GM18909 (cell line): ENCODE results near the gene C12orf43.
A peak's percentile ranks its signal among the peaks of the same experiment; 100 is the strongest.
"Not testable (repeated sequence)": the region's sequence is repeated elsewhere in the genome, so short reads cannot be mapped to it uniquely, and the experiment has no call there.

Experiments used
- ATAC-seq: cut with Tn5 transposase; IDR thresholded peaks from one replicate; pipeline ENCODE4 v1.9.1; 2021; ENCODE audit warnings: mild to moderate bottlenecking; ENCODE audit not compliant: unreplicated experiment, poor library complexity

Gene C12orf43, protein sequence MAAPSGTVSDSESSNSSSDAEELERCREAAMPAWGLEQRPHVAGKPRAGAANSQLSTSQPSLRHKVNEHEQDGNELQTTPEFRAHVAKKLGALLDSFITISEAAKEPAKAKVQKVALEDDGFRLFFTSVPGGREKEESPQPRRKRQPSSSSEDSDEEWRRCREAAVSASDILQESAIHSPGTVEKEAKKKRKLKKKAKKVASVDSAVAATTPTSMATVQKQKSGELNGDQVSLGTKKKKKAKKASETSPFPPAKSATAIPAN

DNA sequence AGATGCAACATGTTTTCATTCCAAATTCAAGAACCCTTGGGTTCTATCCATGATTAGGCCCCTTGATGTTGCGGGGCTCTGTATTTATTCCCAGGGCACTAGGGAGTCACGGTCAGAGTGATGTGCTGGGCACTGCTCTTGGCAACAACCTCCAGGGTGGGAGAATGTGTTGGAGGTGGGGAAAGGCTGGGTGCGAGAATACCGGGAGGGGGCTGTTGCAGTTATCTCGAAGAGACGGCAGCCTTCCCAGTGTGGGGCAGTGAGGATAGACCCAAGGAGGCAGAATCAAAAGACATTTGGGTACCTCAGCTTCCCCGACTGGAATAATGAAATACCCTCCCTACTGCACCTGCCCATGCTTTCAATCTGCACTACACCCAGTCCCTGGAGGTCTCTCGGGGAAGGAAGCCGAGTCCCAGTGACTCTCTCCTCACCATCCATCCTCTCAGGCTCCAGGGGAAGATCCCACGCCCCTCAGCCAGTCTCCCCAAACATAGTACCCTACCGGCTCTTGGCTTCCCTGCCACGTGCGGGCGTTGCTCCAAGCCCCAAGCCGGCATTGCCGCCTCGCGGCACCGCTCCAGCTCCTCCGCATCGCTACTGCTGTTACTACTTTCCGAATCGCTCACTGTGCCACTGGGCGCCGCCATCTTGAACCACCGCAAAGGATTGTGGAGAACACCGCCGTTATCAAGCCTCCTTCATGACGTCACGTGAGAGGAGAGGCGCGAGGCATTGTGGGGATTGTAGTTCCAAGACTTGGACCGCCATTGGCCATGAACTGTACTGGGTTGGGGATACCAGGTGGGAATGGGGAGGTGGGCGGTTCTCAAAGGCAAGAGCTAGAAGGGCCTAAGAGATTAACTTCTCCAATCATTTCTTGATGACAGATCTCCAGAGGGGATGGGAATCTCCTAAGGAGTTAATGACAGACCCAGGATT is at the start of gene C12orf43:
TSS of gene C12orf43 (minus strand) at position 663 of the 942 bp plus-strand sequence. CDS start at position 650, 13 bp downstream.
- peak; percentile 95 for ATAC-seq

DNA sequence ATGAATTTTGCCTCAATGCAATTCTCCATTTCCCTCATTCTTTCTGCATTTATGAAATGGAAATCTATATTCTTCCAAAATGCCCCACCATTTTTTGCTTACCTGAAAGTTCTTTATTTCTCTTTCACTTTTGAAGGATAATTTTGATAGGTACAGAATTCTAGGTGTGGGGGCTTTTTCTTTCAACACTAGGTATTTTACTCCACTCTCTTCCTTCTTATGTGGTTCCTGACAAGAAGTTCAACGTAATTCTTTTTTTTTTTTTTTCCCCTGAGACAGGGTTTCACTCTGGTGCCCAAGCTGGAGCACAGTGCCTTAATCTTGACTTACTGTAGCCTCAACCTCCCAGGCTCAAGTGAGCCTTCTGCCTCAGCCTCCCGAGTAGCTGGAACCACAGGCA is 49.1 kb upstream of the C12orf43 start:
- ATAC-seq, result no peak

DNA sequence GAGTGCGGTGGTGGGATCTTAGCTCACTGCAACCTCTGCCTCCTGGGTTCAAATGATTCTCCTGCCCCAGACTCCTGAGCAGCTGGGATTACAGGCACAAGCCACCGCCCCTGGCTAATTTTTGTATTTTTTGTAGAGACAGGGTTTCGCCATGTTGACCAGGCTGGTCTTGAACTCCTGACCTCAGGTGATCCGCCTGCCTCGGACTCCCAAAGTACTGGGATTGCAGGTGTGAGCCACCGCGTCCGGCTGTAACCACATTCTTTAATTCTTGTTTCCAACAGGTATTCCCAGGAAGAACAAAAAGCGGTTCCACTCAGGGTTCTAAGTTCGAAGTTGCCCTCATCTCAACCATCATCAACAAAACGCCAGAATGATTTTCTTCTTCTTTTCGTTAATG is 48.3 kb upstream of the C12orf43 start:
- ATAC-seq, result not testable (repeated sequence)

DNA sequence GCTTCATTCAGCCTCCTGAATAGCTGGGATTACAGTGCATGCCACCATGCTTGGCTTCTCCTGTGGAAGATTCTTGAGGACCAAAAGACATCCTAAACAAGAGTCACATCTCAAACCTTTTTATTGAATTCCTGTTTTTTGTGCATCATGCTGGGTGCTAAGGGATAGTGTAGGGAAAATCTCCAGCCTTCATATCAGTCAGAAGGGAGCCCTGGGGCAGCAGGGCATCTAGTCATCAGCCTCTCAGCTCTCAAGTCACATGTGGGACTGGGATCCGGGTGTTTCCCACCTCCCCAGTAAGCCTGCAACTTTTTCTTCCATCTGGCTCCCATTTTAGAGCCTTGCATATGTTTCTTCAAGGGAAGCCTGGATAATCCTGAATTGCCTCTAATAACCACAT is 47.8 kb upstream of the C12orf43 start:
- ATAC-seq, result no peak

DNA sequence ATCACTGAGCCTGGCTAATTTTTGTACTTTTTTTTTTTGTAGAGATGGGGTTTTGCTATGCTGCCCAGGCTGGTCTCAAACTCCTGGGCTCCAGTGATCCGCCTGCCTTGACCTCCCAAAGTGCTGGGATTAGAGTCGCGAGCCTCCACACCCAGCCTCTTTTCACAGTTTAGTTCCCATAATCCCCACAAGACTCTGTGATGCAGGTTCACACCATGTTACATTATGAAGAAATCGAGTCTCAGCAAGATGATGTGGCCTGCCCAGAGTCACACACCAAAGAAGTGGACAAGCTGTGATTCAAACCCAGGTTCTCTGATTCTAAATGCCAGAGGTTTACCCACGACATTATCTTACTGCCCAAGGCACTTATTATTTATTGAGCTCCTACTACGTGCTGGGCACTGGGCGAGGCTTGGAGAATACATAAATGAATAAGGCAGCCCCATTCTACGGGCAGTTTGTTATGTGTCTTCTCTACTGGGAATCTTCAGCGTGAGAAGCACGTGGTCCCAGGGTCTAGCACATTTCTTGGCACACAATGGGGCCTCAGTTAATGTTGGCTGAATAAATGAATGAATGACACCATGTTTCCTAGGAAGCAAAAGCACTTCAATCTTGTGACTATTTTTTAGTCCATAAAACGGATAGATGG is 46.2 kb upstream of the C12orf43 start:
- no peak for ATAC-seq

DNA sequence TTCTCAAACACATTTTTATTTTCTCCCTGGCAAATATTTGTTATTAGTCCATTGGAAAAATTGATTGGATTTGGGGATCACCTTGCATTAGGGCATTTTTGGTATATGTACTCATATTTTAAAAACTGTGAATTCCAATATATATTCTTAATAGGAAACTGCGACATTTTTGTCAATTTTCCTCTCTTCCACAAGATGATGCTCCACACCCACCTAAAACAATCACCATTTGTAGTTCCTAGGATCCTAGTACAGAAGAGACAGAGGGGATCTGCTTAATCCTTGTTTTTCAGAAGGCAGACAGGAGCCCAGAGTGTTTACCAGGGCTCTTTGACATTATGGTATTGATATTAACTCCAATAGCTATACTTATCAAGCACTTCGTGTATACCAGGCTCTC is 45.5 kb upstream of the C12orf43 start:
- ATAC-seq, result no peak

DNA sequence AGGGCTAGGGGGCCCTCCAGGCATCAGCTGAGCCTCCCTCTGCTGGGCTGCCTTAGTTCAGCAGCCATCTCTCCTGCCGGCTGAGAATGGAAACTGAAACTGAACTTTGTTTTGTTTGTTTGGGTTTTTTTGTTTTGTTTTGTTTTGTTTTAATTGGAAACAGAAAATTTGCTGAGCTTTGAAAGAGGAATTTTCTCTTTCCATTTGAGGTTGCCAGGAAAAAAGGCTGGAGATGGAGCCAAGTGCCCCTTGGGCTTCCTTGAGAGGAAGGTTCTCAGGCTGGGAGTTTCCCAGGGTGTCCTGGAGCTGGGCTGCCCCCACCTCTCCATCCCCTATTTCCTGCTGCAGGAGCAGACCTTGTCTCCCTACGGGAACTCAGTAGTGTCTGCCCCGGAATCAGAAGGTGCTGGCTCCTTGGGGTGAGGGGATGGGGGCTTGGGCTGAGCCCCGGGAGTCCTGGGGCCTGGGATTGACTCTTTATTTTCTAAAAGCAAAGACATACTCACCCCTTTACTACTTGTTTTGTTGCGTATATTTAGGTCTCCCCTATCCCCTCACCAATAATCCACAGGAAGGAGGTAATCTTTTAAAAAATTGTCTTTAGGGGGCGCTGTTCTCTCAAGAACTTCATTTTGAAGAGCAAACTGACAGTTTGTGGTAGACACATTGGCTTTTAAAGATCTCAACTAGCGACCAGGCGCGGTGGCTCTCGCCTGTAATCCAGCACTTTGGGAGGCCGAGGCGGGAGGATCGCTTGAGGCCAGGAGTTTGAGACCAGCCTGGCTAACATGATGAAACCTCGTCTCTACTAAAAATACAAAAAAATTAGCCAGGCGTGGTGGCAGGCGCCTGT is 44.1 kb upstream of the C12orf43 start:
- ATAC-seq, result peak; percentile 75

DNA sequence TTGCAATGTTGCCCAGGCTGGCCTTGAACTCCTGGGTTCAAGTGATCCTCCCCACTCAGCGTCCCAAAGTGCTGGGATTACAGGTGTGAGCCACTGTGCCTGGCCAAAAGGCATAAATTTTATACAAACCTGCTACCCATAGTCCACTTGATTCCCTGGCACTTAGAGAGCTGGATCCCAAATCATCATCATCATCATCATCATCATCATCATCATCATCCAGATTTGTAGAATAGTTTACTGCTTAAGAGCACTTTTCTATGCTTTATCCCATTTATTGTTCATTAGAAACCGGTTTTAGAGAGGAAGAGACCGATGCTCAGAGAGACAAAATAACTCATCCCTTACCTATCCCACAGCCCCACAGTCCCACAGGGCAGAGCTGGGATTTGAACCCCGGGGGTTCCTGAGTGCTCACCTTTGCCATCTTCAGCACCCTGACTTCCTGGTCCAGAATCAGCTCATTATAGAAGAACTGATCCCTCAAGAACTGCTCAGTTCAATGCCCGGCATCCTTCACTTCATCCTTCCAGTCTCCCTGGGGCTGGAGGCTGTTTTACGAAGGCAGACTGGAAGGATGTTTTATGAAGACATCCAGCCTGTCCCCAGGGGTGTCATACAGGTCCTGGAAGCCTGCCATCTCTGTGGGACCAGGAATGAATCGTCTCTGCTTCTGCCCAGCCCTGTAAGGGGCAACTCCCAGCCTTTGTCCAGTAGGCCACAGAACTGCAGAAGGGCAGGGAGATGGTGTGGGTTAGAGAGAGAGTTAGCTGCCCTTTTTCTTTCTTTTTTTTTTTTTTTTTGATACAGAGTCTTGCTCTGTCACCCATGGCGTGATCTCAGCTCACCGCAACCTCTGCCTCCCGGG is 43.0 kb upstream of the C12orf43 start:
- peak; percentile 21 for ATAC-seq

DNA sequence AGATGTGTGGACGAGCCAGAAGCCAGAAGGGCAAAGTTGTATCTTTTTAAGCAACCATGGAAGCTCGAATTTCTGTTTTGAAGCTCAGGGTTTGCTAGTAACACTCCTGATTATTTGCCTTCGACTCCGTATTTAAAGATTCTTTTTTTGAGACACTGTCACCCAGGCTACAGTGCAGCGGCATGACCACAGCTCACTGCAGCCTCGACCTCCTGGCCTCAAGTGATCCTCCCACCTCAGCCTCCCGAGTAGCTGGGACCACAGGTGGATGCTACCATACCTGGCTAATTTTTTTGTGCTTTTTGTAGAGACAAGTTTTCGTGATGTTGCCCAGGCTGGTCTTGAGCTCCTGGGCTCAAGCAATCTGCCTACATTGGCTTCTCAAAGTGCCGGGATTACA is 41.5 kb upstream of the C12orf43 start:
- no peak for ATAC-seq

DNA sequence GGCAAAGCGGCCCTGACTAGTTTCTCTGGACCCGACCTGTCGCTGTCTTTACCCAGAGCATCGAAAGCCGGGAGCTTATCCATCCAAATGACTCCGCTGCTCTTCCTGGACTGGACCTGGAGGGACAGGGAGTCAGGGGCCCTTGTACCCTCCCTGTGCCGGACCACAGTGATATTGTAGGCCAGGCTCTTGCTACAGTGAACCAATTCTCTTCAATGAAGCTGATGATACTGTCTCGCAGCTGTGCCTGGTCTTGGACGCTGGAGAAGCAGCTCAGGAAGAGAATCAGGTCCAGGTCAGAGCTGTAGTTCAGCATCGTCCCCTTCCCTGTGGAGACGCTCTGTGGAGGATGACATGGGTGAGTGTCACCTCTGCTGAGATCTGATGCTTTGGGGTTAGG is 37.4 kb upstream of the C12orf43 start:
- no peak for ATAC-seq

DNA sequence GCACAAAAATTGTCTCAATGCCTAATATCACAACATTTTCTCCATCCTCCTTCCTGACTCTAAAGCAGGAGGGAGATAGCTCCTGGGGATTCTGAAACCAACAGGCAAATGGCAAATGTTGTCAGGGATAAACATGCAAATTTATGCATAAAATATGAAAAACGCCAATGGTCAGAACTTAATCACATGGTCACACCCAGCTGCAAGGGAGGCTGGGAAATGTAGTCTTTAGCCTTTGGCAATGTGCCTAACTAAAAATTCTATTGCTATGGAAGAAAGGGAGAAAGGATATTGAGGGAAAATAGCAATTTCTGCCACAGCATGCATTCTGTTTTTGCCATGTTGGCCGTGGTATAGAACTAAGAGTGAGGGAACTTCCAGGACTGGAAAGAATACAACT is 34.4 kb upstream of the C12orf43 start:
- ATAC-seq, result no peak

DNA sequence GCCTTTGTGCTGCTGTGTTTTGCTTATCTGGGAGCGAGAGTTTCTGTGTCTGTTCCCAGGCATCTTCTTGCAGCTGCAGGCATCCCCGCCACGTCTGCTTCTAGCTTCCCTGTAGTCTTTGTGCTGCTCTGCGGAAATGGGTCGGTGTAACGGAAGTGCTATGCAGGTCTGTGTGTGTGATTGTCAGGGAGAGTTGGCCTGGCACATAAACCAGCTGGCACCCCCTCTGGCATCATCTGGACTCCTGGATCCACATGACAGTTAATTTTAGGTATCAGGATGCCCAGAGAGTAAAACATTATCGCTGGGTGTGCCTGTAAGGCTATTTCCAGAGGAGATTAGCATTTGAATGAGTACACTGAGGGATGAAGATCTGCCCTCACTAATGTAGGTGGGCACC is 32.2 kb upstream of the C12orf43 start:
- no peak for ATAC-seq

DNA sequence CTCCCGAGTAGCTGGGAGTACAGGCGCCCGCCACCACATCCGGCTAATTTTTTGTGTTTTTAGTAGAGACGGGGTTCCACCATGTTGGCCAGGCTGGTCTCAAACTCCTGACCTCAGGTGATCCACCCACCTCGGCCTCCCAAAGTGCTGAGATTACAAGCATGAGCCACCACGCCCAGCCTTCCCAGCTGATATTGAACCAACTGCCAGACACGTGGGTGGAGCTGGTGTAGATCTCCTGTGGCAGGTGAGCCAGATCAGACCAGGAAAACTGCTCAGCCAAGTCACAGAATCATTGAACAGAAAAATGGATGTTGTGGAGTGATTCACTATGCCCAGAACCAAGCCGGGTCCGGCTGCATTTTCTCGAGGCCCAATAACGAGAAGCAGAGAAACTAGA is 31.1 kb upstream of the C12orf43 start:
- ATAC-seq, result not testable (repeated sequence)

DNA sequence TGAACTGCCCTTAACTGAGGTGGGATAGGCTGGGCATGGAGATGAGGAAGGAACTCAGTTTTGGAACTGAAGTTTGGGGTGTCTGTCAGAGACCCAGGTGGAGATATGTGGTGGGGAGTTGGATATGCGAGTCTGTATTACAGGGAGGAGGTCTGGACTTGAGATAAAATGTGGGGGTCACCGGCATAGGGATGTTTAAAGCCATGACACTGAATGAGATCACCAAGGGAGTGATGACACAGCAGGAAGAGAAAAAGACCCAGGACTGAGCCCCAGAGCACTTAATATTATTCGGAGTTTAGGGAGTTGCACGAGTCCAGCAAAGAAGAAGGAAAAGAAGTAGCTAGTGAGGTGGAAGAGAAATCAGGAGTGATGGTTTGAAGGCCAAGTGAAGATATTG is 26.8 kb upstream of the C12orf43 start:
- no peak for ATAC-seq

DNA sequence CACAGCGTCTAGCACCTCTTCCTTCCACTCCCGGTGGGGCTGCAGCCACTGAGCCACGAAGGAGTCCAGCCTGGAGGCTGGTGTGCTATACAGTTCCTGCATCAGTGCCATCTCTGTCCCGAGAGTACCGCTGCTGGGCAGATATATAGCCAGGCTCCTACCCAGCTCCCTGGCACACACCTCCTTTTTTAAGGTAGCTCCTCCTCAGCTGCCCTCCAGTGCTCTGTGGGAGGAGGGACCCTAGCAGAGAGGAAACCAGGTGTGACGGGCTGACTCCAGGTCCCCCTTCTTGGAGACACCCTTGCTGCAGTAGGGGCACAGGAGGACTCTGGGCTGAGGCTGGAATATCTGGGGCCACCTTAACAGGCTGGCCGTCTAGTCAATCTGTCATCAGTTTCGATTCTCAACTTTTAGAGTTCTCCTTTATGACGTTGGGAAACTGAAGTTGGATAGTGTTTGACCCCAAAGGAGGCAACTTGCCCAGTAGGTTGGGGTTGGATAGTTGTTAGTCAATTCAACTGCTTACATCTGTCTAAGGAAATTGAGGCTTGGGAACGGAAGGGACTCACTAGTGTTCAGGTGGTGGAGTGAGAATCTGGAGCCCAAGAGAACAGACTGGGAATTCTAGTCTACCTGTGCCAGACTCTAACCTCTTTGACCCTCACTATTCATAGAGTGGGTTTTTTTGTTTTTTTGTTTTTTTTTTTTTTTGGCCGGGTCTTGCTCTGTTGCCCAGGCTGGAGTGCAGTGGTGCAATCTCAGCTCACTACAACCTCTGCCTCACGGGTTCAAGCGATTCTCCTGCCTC is 22.8 kb upstream of the C12orf43 start, which contains the start of gene OASL:
TSS of gene OASL (minus strand) at position 386 of the 808 bp plus-strand sequence. CDS start at position 111, 275 bp downstream.
- peak; percentile 82 for ATAC-seq

DNA sequence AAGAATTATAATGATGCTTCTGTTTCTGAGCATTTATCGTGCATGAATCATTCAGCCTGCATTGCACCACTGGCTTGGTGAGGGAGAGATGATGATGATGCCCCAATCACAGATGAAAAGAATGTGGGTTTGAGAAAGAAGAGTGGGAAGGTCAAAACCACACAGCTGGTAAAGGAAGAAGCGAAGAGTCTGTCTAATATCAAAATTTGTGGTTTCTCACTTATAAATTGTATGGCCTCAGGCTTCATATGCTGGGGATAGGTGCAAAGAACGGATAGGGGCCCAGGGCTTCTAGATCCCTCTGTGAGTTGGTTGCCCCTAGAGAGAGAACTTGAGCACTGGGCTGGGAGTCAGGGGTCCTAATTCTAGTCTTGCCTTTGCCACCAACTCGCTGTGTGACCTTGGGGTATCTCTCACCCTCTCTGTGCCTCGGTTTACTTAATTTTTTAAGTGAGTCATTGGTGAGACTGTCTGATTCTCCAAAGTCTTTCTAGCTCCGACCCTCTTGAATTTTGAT is 20.6 kb upstream of the C12orf43 start:
- ATAC-seq, result no peak

DNA sequence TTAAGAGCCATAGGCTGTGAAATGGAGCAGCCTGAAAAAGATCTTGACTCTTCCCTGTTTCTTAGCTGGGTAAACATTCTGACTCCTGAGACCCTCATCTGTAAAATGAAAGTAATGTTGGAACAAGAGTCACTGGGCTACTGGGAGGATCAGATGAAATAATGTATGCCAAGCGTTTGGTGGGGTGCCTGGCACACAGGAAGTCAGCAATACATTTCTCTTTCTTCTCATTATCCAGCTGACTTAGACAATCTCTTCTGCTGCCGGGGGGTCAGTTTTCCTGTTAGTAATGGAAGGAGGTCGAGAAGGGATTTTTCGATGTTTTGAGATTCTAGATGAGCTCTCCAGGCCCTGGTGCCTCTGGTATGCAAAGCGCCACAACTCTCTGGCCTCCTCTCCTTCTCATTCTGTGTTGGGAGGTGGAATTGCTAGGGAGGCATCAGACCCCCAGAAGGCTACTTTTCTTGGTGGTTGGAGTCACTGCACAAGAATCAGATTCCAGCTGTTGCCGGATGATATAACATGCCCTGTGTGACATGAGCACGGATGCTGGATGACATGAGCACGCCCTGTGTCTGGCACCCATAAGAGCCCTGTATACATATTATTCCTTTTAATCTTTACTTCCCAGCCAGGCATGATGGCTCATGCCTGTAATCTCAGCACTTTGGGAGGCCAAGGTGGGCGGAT is 18.5 kb upstream of the C12orf43 start:
- no peak for ATAC-seq
